HCT116 (cell line): ENCODE results near the gene MACROD1. TPM values are rescaled to one million over a fixed set of nuclear protein-coding genes. Genes with fewer than 3 reads are reported as not detected.

Experiments used
- ATAC-seq: fragments of 200-7000 bp; cut with Tn5 transposase; 2 replicates; pipeline ENCODE4 v1.9.1; 2020; ENCODE audit warnings: mild to moderate bottlenecking, moderate library complexity
- BruUV-seq: library from RNA; stranded (reverse); fragments of 400-500 nt; replicated peaks from 2 replicates; lab custom pipeline; 2021; lab: Mats Ljungman, UMichigan
- CTCF ChIA-PET: fragments of 300-600 bp; sonication (Branson Sonifier 250); formaldehyde crosslinking; loops from one replicate; lab custom pipeline; 2021; ENCODE audit warnings: antibody characterized with exemption; lab: Charles Lee
- POLR2A ChIA-PET: fragments of 300-600, 350-600 bp; sonication (Branson Sonifier 250); formaldehyde crosslinking; loops from one replicate; lab custom pipeline; 2021; ENCODE audit warnings: antibody characterized with exemption; lab: Charles Lee
- RAD21 ChIA-PET, 2 experiments: fragments of 300-600 bp; sonication (Branson Sonifier 250); formaldehyde crosslinking; loops; one replicate each; lab custom pipeline; 2023; ENCODE audit warnings: low total read pairs in 2 of 2; ENCODE audit not compliant: uncharacterized antibody in 2 of 2, unreplicated experiment in 2 of 2, low non-redundant PET in 1 of 2; lab: Charles Lee
- DNase-seq: peaks from one replicate; pipeline ENCODE4 v3.0.0-alpha.2; 2010; ENCODE audit warnings: low read depth, low spot score
- H2AFZ ChIP-seq: fragments of 200-600 bp; shearing (Covaris generic), sonication (generic); 2 replicates; pipeline ENCODE4 v1.6.1; 2017; ENCODE audit warnings: low read depth, mixed run types, mixed read lengths, antibody characterized with exemption, low read length; ENCODE audit not compliant: poor library complexity, severe bottlenecking
- H3K27ac ChIP-seq: 2 replicates; pipeline ENCODE4 v1.5.1; 2012; ENCODE audit warnings: low read depth, low read length
- H3K27me3 ChIP-seq: fragments of 200-600 bp; sonication (generic); 2 replicates; pipeline ENCODE4 v1.6.1; 2016; ENCODE audit warnings: mixed run types, low read length, mixed read lengths; ENCODE audit not compliant: insufficient read depth
- H3K36me3 ChIP-seq, 2 experiments: fragments of 200-500 bp in 1 of 2; fragments of 200-600 bp in 1 of 2; sonication (Bioruptor generic) in 1 of 2; sonication (generic) in 1 of 2; 2 replicates each; pipeline versions ENCODE4 v1.5.1 to v1.6.1; 2014 to 2016; ENCODE audit warnings: low read length in 2 of 2, inconsistent platforms in 1 of 2, mixed read lengths in 1 of 2, mixed run types in 1 of 2; ENCODE audit not compliant: insufficient read depth in 2 of 2, control insufficient read depth in 1 of 2
- H3K4me1 ChIP-seq, 2 experiments: fragments of 200-600 bp in 1 of 2; sonication (generic) in 1 of 2; 2 replicates each; pipeline versions ENCODE4 v1.5.1 to v1.6.1; 2012 to 2017; ENCODE audit warnings: low read length in 2 of 2, inconsistent platforms in 1 of 2, mild to moderate bottlenecking in 1 of 2, mixed read lengths in 1 of 2, mixed run types in 1 of 2, moderate library complexity in 1 of 2; ENCODE audit not compliant: insufficient read depth in 2 of 2, control insufficient read depth in 1 of 2
- H3K4me2 ChIP-seq: fragments of 200-600 bp; sonication (generic); 2 replicates; pipeline ENCODE4 v1.6.1; 2017; ENCODE audit warnings: mixed run types, low read length, mixed read lengths
- H3K4me3 ChIP-seq, 2 experiments: fragments of 200-600 bp in 1 of 2; sonication (generic) in 1 of 2; replicated peaks in 1 of 2; 2 replicates each; pipeline ENCODE4 v1.5.1; 2011 to 2016; ENCODE audit warnings: low read length in 2 of 2, control low read depth in 1 of 2, low read depth in 1 of 2, mild to moderate bottlenecking in 1 of 2, mixed read lengths in 1 of 2, mixed run types in 1 of 2
- H3K79me2 ChIP-seq: fragments of 200-600 bp; sonication (generic); 2 replicates; pipeline ENCODE4 v1.6.1; 2017; ENCODE audit warnings: mild to moderate bottlenecking, mixed run types, low read length, moderate library complexity, mixed read lengths; ENCODE audit not compliant: insufficient read depth
- H3K9ac ChIP-seq: fragments of 200-600 bp; sonication (generic); 2 replicates; pipeline ENCODE4 v1.6.1; 2016; ENCODE audit warnings: low read length, mixed read lengths
- H3K9me2 ChIP-seq: fragments of 200-600 bp; sonication (generic), shearing (Covaris generic); 2 replicates; pipeline ENCODE4 v1.6.1; 2017; ENCODE audit warnings: mixed run types, mild to moderate bottlenecking, moderate library complexity; ENCODE audit not compliant: insufficient read depth
- H3K9me3 ChIP-seq, 2 experiments: fragments of 200-500 bp in 1 of 2; fragments of 200-600 bp in 1 of 2; sonication (Bioruptor generic) in 1 of 2; sonication (generic) in 1 of 2; 2 replicates each; pipeline ENCODE4 v1.6.1; 2014 to 2017; ENCODE audit warnings: low read length in 2 of 2, mixed read lengths in 2 of 2, inconsistent platforms in 1 of 2, low read depth in 1 of 2, mild to moderate bottlenecking in 1 of 2, mixed run types in 1 of 2, moderate library complexity in 1 of 2; ENCODE audit not compliant: control insufficient read depth in 1 of 2, insufficient read depth in 1 of 2
- H4K20me1 ChIP-seq: fragments of 200-600 bp; sonication (generic), shearing (Covaris generic); 2 replicates; pipeline ENCODE4 v1.6.1; 2017; ENCODE audit warnings: mixed run types, mild to moderate bottlenecking, moderate library complexity; ENCODE audit not compliant: insufficient read depth
- CBX3 ChIP-seq: IDR thresholded peaks from 2 replicates; pipeline ENCODE4 v1.6.1; 2012; ENCODE audit warnings: low read depth
- EGR1 ChIP-seq: IDR thresholded peaks from 2 replicates; pipeline ENCODE4 v1.6.1; 2012; ENCODE audit warnings: low read depth
- EZH2 ChIP-seq: fragments of 200-600 bp; sonication (generic); IDR thresholded peaks from 2 replicates; pipeline ENCODE4 v1.6.1; 2017; ENCODE audit warnings: antibody characterized with exemption, mixed run types
- POLR2A ChIP-seq: IDR thresholded peaks from 2 replicates; pipeline ENCODE4 v1.7.0; 2011; ENCODE audit warnings: borderline replicate concordance; ENCODE audit not compliant: insufficient read depth, insufficient read length; ENCODE audit errors: extremely low read depth
- RAD21 ChIP-seq: IDR thresholded peaks from 2 replicates; pipeline ENCODE4 v1.6.1; 2012; ENCODE audit warnings: low read depth, mild to moderate bottlenecking
- YY1 ChIP-seq: IDR thresholded peaks from 2 replicates; pipeline ENCODE4 v1.6.1; 2011; ENCODE audit warnings: low read length, low read depth, moderate library complexity, mild to moderate bottlenecking; ENCODE audit not compliant: insufficient replicate concordance; ENCODE audit errors: extremely low read depth
- ZBTB33 ChIP-seq: IDR thresholded peaks from 2 replicates; pipeline ENCODE4 v1.6.1; 2011; ENCODE audit warnings: mild to moderate bottlenecking, low read length, moderate library complexity; ENCODE audit not compliant: insufficient replicate concordance; ENCODE audit errors: extremely low read depth
- ZFX ChIP-seq: fragments of 450-650 bp; IDR thresholded peaks from 2 replicates; pipeline ENCODE4 v1.6.1; 2017
- intact Hi-C: fragments of 100-400 bp; cut with micrococcal nuclease; formaldehyde crosslinking; loops from 2 replicates; pipeline ENCODE4 v1.10.0; 2022
- total RNA-seq: library from RNA; stranded (reverse); gene quantifications from one replicate; pipeline ENCODE4 v1.2.1, GENCODE V29; 2021; ENCODE audit not compliant: unreplicated experiment
- TF ChIP-seq, protein P1 (sequence below), 3 experiments: fragments of 200-600 bp in 1 of 3; sonication (generic) in 1 of 3; IDR thresholded peaks in 2 of 3; conservative IDR thresholded peaks in 1 of 3; 2 replicates each; pipeline ENCODE4 v1.5.1; 2012 to 2017; ENCODE audit warnings: low read depth in 2 of 3, low read length in 2 of 3, antibody characterized with exemption in 1 of 3, borderline replicate concordance in 1 of 3, control low read depth in 1 of 3, mild to moderate bottlenecking in 1 of 3, mixed read lengths in 1 of 3, mixed run types in 1 of 3, moderate library complexity in 1 of 3; ENCODE audit not compliant: insufficient read depth in 1 of 3

MACROD1 gene
- total RNA-seq, 1 experiment from 2014 or later = 61.1 TPM

- Histone ChIP-seq H3K4me3 (no peak overlapping the region), H3K4me2 (no peak overlapping the region), H3K9me2 (no peaks in the 10 kb centered on the region), H3K27ac (no peak overlapping the region), H3K9ac (no peak overlapping the region), H2AFZ (no peak overlapping the region), H3K79me2 (no peaks in the 10 kb centered on the region), H3K27me3 (no peaks in the 10 kb centered on the region), H3K9me3 (no peaks in the 10 kb centered on the region), H3K36me3 (peaks cover 25 to 32% of the 10 kb centered on the region in 2 experiments), H4K20me1 (no peaks in the 10 kb centered on the region), H3K4me1 (no peaks in the 10 kb centered on the region)
- no TSS peak for BruUV-seq
- intact Hi-C loops = no loop called here
- ATAC-seq (no peak), DNase-seq (no peak)
- ChIA-PET CTCF (no interaction called here), RAD21 (no interaction called here), POLR2A (no interaction called here)
- TF ChIP-seq POLR2A (no peak), ZFX (no peak), CBX3 (no peak), RAD21 (no peak), ZBTB33 (no peak), EZH2 (no peak), YY1 (no peak), EGR1 (no peak)
- TF ChIP-seq, protein P1, sequence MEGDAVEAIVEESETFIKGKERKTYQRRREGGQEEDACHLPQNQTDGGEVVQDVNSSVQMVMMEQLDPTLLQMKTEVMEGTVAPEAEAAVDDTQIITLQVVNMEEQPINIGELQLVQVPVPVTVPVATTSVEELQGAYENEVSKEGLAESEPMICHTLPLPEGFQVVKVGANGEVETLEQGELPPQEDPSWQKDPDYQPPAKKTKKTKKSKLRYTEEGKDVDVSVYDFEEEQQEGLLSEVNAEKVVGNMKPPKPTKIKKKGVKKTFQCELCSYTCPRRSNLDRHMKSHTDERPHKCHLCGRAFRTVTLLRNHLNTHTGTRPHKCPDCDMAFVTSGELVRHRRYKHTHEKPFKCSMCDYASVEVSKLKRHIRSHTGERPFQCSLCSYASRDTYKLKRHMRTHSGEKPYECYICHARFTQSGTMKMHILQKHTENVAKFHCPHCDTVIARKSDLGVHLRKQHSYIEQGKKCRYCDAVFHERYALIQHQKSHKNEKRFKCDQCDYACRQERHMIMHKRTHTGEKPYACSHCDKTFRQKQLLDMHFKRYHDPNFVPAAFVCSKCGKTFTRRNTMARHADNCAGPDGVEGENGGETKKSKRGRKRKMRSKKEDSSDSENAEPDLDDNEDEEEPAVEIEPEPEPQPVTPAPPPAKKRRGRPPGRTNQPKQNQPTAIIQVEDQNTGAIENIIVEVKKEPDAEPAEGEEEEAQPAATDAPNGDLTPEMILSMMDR (IDR thresholded peaks at IDR 0.05 in 2 of 3, conservative IDR thresholded peaks at IDR 0.05 in 1 of 3; ENCODE audit: borderline replicate concordance in 1 of 3, insufficient read depth in 1 of 3, low read depth in 2 of 3, low read length in 2 of 3) = no peak
These were observed 207.9 kb downstream of the MACROD1 start for GRCh38 chr11:63958008-63958407.
